KMS-11 (cell line): ENCODE data around the gene PLA2R1.

Experiments used
- H2AFZ ChIP-seq: fragments of 200-600 bp; sonication (generic); 2 replicates; pipeline ENCODE4 v1.6.1; 2016; ENCODE audit warnings: antibody characterized with exemption, mixed run types, low read depth
- H3K27ac ChIP-seq: fragments of 200-600 bp; sonication (generic); 2 replicates; pipeline ENCODE4 v1.6.1; 2016; ENCODE audit warnings: mild to moderate bottlenecking, mixed run types
- H3K27me3 ChIP-seq: fragments of 200-600 bp; sonication (generic); 2 replicates; pipeline ENCODE4 v1.6.1; 2017; ENCODE audit warnings: mild to moderate bottlenecking, low read depth, mixed run types, moderate library complexity; ENCODE audit not compliant: insufficient read depth
- H3K36me3 ChIP-seq: fragments of 200-600 bp; sonication (generic); 2 replicates; pipeline ENCODE4 v1.6.1; 2017; ENCODE audit warnings: mild to moderate bottlenecking, mixed run types; ENCODE audit not compliant: insufficient read depth
- H3K4me1 ChIP-seq: fragments of 200-600 bp; sonication (generic); 2 replicates; pipeline ENCODE4 v1.6.1; 2016; ENCODE audit warnings: mild to moderate bottlenecking, low read depth, mixed run types; ENCODE audit not compliant: poor library complexity, severe bottlenecking
- H3K4me2 ChIP-seq: fragments of 200-600 bp; sonication (generic); 2 replicates; pipeline ENCODE4 v1.7.0; 2016; ENCODE audit warnings: mild to moderate bottlenecking, mixed run types
- H3K4me3 ChIP-seq: fragments of 200-600 bp; sonication (generic); IDR thresholded peaks from 2 replicates; pipeline ENCODE4 v1.6.1; 2017; ENCODE audit warnings: low read depth, low read length, mixed read lengths; ENCODE audit not compliant: insufficient read depth
- H3K79me2 ChIP-seq: fragments of 200-600 bp; sonication (generic); 2 replicates; pipeline ENCODE4 v1.6.1; 2016; ENCODE audit warnings: low read depth, mixed run types; ENCODE audit not compliant: insufficient read depth
- H3K9ac ChIP-seq: fragments of 200-600 bp; sonication (generic); 2 replicates; pipeline ENCODE4 v1.6.1; 2016; ENCODE audit warnings: mild to moderate bottlenecking, mixed run types
- H4K20me1 ChIP-seq: fragments of 200-600 bp; sonication (generic); 2 replicates; pipeline ENCODE4 v1.6.1; 2016; ENCODE audit warnings: mild to moderate bottlenecking, mixed run types; ENCODE audit not compliant: insufficient read depth
- TF ChIP-seq, protein P1 (sequence below): fragments of 200-600 bp; sonication (generic); conservative IDR thresholded peaks from 2 replicates; pipeline ENCODE4 v1.6.1; 2017; ENCODE audit warnings: low read depth, mild to moderate bottlenecking, antibody characterized with exemption, low read length, moderate library complexity, mixed read lengths

The PLA2R1 gene

DNA sequence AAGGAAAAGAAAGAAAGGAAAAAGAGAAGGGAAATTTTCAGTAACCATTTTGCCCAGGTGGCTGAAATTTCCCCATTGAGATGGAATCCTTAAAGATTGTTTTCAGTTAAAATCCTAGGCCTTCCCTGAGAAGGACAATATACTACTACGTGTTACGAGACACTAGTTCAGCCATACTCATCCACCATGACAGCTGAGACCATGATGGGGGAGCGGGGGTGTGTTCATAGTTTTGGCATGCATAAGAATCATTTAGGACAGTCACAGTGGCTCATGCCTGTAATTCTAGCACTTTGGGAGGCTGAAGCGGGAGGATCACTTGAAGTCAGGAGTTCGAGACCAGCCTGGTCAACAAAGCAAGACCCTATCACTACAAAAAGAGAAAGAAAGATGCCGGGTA lies 28.0 kb downstream of the PLA2R1 start:
- no peak overlapping the region for H2AFZ ChIP-seq
- no peaks in the 10 kb centered on the region for H4K20me1 ChIP-seq
- no peaks in the 10 kb centered on the region for H3K36me3 ChIP-seq
- no peaks in the 10 kb centered on the region for H3K4me1 ChIP-seq
- no peak overlapping the region for H3K4me2 ChIP-seq
- TF ChIP-seq, protein P1, sequence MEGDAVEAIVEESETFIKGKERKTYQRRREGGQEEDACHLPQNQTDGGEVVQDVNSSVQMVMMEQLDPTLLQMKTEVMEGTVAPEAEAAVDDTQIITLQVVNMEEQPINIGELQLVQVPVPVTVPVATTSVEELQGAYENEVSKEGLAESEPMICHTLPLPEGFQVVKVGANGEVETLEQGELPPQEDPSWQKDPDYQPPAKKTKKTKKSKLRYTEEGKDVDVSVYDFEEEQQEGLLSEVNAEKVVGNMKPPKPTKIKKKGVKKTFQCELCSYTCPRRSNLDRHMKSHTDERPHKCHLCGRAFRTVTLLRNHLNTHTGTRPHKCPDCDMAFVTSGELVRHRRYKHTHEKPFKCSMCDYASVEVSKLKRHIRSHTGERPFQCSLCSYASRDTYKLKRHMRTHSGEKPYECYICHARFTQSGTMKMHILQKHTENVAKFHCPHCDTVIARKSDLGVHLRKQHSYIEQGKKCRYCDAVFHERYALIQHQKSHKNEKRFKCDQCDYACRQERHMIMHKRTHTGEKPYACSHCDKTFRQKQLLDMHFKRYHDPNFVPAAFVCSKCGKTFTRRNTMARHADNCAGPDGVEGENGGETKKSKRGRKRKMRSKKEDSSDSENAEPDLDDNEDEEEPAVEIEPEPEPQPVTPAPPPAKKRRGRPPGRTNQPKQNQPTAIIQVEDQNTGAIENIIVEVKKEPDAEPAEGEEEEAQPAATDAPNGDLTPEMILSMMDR: no peak
- no peak overlapping the region for H3K27ac ChIP-seq
- no peak overlapping the region for H3K4me3 ChIP-seq
- H3K79me2 ChIP-seq: no peaks in the 10 kb centered on the region
- no peak overlapping the region for H3K9ac ChIP-seq
- no peaks in the 10 kb centered on the region for H3K27me3 ChIP-seq

GRCh38 chr2:160033732-160034392 lies 28.6 kb downstream of the PLA2R1 start:
- no peaks in the 10 kb centered on the region for H3K36me3 ChIP-seq
- no peak overlapping the region for H3K9ac ChIP-seq
- no peak overlapping the region for H2AFZ ChIP-seq
- no peaks in the 10 kb centered on the region for H3K27me3 ChIP-seq
- TF ChIP-seq, protein P1: no peak
- H3K4me3 ChIP-seq: no peak overlapping the region
- no peaks in the 10 kb centered on the region for H3K79me2 ChIP-seq
- no peaks in the 10 kb centered on the region for H3K4me1 ChIP-seq
- no peak overlapping the region for H3K4me2 ChIP-seq
- H4K20me1 ChIP-seq: no peaks in the 10 kb centered on the region
- no peak overlapping the region for H3K27ac ChIP-seq

GRCh38 chr2:160029270-160029628 lies 33.2 kb downstream of the PLA2R1 start:
- H3K36me3 ChIP-seq: no peaks in the 10 kb centered on the region
- no peak overlapping the region for H3K9ac ChIP-seq
- no peak overlapping the region for H3K4me2 ChIP-seq
- no peak overlapping the region for H2AFZ ChIP-seq
- no peaks in the 10 kb centered on the region for H3K27me3 ChIP-seq
- H3K4me1 ChIP-seq: no peaks in the 10 kb centered on the region
- no peak overlapping the region for H3K27ac ChIP-seq
- TF ChIP-seq, protein P1: no peak
- no peak overlapping the region for H3K4me3 ChIP-seq
- no peaks in the 10 kb centered on the region for H3K79me2 ChIP-seq
- H4K20me1 ChIP-seq: no peaks in the 10 kb centered on the region

GRCh38 chr2:160028431-160029269 lies 33.8 kb downstream of the PLA2R1 start:
- Histone ChIP-seq H3K4me3 (no peak overlapping the region), H3K9ac (no peak overlapping the region), H3K36me3 (no peaks in the 10 kb centered on the region), H2AFZ (no peak overlapping the region), H4K20me1 (no peaks in the 10 kb centered on the region), H3K4me2 (no peak overlapping the region), H3K79me2 (no peaks in the 10 kb centered on the region), H3K4me1 (no peaks in the 10 kb centered on the region), H3K27ac (no peak overlapping the region), H3K27me3 (no peaks in the 10 kb centered on the region)
- TF ChIP-seq, protein P1: no peak
